Stimulated activated CD4-positive, alpha-beta T cell treated with anti-CD3 and anti-CD28 coated beads, Interleukin-4, amount 100 ng/mL, for 24 hours (primary cell): ENCODE results near the gene F3.
"Not testable (repeated sequence)": the region's sequence is repeated elsewhere in the genome, so short reads cannot be mapped to it uniquely, and the experiment has no call there.

Experiments
- DNase-seq: peaks from one replicate; pipeline ENCODE4 v3.0.0-alpha.2; 2020

F3 gene

GRCh38 chr1:94541246-94542087, at the start of gene F3:
Gene F3, minus strand, starts transcription at chr1:94541759. Its CDS starts 123 bp downstream, at chr1:94541636.
- DNase-seq = peak; percentile 77

- no peak for DNase-seq
Observed at GRCh38 chr1:94590203-94591137, 48.9 kb upstream of the F3 start.

GRCh38 chr1:94589728-94590127, 48.2 kb upstream of the F3 start:
- no peak for DNase-seq

- DNase-seq = no peak
Observed at GRCh38 chr1:94582565-94582964, 41.0 kb upstream of the F3 start.

- no peak for DNase-seq
Observed at GRCh38 chr1:94580367-94581115, 39.0 kb upstream of the F3 start.

GRCh38 chr1:94579876-94580294, 38.3 kb upstream of the F3 start:
- no peak for DNase-seq

GRCh38 chr1:94578856-94579255, 37.3 kb upstream of the F3 start:
- no peak for DNase-seq

GRCh38 chr1:94573917-94574316, 32.4 kb upstream of the F3 start:
- DNase-seq = not testable (repeated sequence)

- DNase-seq = no peak
Observed at GRCh38 chr1:94572780-94573179, 31.2 kb upstream of the F3 start.

GRCh38 chr1:94570965-94571364, 29.4 kb upstream of the F3 start:
- DNase-seq = not testable (repeated sequence)

GRCh38 chr1:94568806-94569205, 27.2 kb upstream of the F3 start:
- not testable (repeated sequence) for DNase-seq

- not testable (repeated sequence) for DNase-seq
Observed at GRCh38 chr1:94567975-94568607, 26.5 kb upstream of the F3 start.

- not testable (repeated sequence) for DNase-seq
Observed at GRCh38 chr1:94566436-94566835, 24.9 kb upstream of the F3 start.

GRCh38 chr1:94565901-94566300, 24.3 kb upstream of the F3 start:
- no peak for DNase-seq

- no peak for DNase-seq
Observed at GRCh38 chr1:94562519-94563260, 21.1 kb upstream of the F3 start.

- DNase-seq = no peak
Observed at GRCh38 chr1:94560333-94560732, 18.8 kb upstream of the F3 start.

- DNase-seq = no peak
Observed at GRCh38 chr1:94559921-94560320, 18.4 kb upstream of the F3 start.

GRCh38 chr1:94555091-94555490, 13.5 kb upstream of the F3 start:
- no peak for DNase-seq

- no peak for DNase-seq
Observed at GRCh38 chr1:94554580-94554979, 13.0 kb upstream of the F3 start.

- DNase-seq = no peak
Observed at GRCh38 chr1:94553931-94554330, 12.4 kb upstream of the F3 start.

GRCh38 chr1:94553323-94553730, 11.8 kb upstream of the F3 start:
- no peak for DNase-seq
